HG02763 (cell line): ENCODE data around the gene UBL3.

ENCODE experiments used
- ATAC-seq: cut with Tn5 transposase; IDR thresholded peaks from one replicate; pipeline ENCODE4 v1.9.1; 2021; ENCODE audit warnings: mild to moderate bottlenecking, moderate library complexity; ENCODE audit not compliant: unreplicated experiment

UBL3 gene

DNA sequence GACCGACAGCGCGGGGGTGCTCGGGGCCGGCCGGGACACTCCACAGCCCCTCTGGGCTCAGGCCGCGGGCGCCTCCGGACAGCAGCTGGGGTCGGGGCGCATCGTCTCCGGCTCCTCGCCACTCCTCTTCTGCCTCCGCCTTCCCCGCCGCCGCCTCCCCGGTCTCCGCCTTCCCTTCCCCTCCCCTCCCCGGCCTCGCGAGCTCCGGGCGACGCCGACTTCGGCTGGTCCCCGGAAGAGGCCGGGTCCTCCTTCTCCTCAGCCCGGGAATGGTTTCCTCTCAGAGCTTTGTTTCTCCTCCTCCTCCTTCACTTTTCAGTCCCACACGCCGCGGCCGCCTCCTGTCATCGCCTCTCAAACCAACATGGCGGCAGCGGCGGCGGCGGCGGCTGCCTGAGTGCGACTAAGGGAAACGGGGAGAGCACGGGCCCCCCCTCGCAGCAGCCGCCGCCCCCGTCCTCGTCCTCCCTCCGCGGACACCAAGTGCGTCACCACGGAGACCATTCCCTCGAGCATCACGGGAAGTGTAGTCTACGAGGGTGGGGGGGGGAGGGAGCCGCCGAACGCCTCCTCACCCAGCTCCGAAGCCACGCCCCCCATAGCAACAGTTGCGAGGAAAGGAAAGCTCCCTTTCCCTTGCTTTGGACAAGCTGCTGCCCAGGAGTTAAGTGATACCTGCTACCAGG, at the start of gene UBL3:
Gene UBL3 (minus strand): TSS at position 405 of the 686 bp plus-strand sequence. CDS start 1,079 bp downstream, outside the sequence.
- peak; percentile 91 for ATAC-seq

DNA sequence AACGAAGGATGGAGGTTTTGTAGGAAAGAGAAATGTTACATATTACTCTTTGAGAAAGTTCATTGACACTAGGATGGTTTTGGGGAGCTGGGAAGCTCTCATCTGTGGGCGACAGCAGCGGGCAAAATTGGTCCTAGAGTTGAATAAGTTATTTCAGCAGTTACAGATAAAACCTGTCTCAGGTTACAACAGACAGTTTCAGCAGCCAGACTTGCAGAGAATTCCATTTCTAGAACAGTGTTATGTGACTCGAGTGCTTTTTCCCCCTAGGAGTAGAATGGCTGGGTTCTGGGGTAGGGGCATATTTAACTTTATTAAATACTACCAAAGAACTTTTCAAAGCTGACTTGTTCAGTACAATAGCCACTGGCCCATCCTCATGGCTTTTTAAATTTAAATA, 46.7 kb upstream of the UBL3 start:
- no peak for ATAC-seq

DNA sequence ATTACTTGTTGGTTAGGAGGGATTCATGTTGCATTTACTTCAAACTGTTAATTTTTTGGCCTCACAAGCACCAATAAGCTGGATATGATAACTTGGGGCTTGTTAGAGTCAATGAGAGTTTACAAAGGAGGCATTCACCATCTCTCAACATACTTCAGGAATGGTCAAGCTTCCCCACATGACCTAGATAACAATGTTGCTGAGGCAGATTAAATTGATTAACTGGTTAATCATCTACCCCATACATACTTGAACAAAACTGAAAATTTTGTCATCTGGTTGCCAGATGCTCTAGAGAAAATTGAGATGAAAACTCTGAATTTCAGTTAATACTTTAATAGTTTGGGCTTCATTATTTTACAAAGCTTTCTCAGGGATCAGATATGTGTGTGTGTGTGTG, 43.0 kb upstream of the UBL3 start:
- no peak for ATAC-seq

- no peak for ATAC-seq
Measured at GRCh38 chr13:29892151-29892550, 41.7 kb upstream of the UBL3 start.

GRCh38 chr13:29889111-29889510, 38.7 kb upstream of the UBL3 start:
- ATAC-seq = no peak

- no peak for ATAC-seq
Measured at GRCh38 chr13:29888306-29888705, 37.9 kb upstream of the UBL3 start.

DNA sequence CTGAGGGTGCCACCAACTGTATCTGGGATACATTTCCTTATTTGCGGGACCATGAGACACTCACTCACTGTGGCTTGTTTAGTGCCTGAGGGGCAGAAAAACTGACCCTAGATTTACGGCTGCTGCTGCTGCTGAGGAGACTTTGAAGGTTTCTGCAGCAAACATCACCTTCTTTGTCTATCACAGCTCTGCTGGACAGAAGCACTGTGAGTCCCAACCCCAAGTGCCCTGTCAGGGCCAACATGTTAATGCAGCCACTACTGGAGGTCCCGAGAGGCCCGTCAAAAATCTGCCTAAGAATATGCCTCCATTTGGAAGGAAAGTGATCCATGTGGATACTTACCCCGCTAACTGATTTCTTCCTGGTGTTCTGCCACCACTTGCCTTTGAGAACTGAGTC, 37.3 kb upstream of the UBL3 start:
- no peak for ATAC-seq

GRCh38 chr13:29887030-29887557, 36.7 kb upstream of the UBL3 start:
- no peak for ATAC-seq

- ATAC-seq = no peak
Measured at GRCh38 chr13:29886446-29886845, 36.0 kb upstream of the UBL3 start.

- ATAC-seq = no peak
Measured at GRCh38 chr13:29885989-29886388, 35.6 kb upstream of the UBL3 start.

- no peak for ATAC-seq
Measured at GRCh38 chr13:29884671-29885430, 34.4 kb upstream of the UBL3 start.

GRCh38 chr13:29883941-29884518, 33.6 kb upstream of the UBL3 start:
- no peak for ATAC-seq

DNA sequence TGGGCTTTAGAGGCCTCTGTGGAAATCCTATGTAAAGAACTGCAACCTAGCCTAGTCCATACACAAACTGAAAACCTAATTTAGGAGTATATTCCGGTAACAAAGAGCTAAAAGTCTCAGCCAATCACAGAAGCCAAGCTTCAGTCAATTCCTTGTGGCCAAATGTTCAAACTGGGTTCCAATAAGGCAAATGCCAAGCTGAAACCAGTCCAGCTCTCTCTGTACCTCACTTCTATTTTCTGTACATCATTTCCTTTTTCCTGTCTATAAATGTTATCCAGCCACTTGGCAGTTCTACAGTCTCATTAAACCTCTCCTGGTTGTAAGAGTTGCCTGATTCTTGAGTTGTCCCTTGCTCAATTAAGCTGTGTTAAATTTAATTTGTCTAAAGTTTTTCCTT, 31.7 kb upstream of the UBL3 start:
- no peak for ATAC-seq

- no peak for ATAC-seq
Measured at GRCh38 chr13:29878101-29878500, 27.7 kb upstream of the UBL3 start.

- ATAC-seq = no peak
Measured at GRCh38 chr13:29877456-29878078, 27.1 kb upstream of the UBL3 start.

DNA sequence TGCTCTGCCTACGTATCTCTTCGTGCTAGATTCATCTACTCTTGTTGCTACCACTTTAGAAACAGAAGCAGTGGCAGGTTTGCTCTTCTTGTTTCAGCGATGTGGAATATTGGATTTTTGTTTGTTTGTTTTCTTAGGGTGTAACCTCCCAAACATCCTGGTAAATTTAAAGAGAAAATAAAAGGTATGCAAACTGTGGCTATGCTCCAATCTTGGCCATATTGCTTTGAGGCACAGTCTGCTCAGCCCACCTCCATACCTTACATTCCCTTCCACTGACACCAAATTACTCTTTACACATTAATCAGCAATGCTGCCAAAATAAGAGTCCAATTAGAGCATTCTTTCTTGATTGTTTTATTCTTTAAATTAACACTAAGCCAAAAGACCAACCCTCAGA, 25.2 kb upstream of the UBL3 start:
- no peak for ATAC-seq

GRCh38 chr13:29868581-29868980, 18.2 kb upstream of the UBL3 start:
- no peak for ATAC-seq

GRCh38 chr13:29865934-29866333, 15.5 kb upstream of the UBL3 start:
- no peak for ATAC-seq

DNA sequence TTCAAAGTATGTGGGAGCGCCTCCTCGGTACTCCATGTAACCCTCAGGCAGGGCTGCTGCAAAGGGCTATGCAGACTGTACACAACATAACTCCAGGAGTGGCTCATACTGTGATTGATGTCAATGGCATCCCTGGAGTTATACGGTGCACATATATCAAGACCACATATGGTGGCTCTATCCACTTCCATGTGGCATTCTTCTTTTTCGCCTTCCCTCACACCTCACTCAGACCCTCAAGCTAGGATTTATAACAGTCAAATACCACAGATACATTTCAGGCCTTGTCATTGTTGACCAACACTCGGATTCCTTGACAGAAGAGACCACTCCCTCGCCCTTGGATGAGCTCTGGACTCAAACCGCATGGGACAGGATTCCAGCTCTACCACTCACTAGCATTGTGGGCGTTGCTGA, 11.3 kb upstream of the UBL3 start:
- no peak for ATAC-seq

- ATAC-seq = no peak
Measured at GRCh38 chr13:29859971-29860370, 9.6 kb upstream of the UBL3 start.

DNA sequence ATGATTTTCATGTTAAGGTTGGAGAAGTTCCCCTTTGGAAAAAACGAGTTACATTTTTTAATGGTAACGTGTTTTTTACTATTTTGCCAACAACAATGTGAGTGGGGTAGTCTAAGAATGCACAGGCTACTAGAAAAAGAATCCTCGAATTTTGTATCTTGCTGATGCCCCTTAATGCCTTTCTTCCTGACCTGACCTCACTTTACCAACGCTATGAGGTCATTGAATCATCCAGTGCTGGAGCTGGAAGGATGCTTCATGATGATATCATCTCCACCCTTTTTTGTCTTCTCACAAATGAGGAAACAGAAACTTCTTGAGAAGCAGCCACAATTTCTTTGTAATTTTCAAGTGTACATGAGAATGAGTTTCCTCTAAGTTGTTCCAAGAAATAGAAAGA, 8.2 kb upstream of the UBL3 start:
- no peak for ATAC-seq
